ENCODE measurements around the gene RPS6KA2. TPM values are rescaled to one million over a fixed set of nuclear protein-coding genes. Genes with fewer than 3 reads are reported as not detected.
"Not testable (repeated sequence)": the region's sequence is repeated elsewhere in the genome, so short reads cannot be mapped to it uniquely, and the experiment has no call there.

The RPS6KA2 gene
- total RNA-seq, 1 experiment from 2014 or later = 4.2 TPM

DNA sequence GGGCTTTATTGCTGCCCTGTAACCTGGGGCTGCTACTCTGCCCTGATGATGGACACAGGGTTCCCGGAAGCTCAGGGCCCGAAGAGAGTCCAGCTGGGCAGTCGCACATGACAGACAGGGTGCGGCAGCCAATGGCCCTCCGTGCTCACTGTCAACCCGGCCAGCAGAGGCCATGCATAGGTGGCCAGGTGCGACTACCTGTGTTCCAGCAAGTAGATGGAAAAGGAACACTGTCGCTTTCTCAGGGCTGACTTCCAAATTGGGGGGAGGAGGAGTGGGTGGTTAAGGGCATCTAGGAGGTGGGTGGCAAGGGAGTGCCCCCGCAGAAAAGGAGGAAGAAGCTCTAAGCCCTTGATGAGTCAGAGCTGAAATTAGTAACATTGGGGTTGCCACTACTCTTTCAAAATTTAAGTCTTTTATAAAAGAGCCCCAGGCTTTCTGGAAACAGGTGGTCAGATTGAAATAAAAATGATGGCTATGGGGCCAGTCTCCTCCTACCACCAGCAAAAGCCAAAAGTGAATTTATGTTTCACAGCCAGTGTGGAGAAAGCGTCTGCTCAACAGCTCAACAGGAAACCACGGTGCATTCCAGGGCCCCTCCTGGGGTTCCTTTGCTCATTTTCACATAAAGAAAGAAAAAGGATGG is 38.2 kb downstream of the RPS6KA2 start:
- Histone ChIP-seq H3K27me3 (no peaks in the 10 kb centered on the region), H3K27ac (peak overlapping the region; percentile 57), H3K4me3 (peak overlapping the region; percentile 2; the same call in 1 of the 2 replicates), H3K4me1 (peaks cover 15% of the 10 kb centered on the region), H3K36me3 (no peaks in the 10 kb centered on the region), H3K9me3 (replicated peaks) (no peaks in the 10 kb centered on the region)
- DNase-seq = peak; percentile 45 to 68

DNA sequence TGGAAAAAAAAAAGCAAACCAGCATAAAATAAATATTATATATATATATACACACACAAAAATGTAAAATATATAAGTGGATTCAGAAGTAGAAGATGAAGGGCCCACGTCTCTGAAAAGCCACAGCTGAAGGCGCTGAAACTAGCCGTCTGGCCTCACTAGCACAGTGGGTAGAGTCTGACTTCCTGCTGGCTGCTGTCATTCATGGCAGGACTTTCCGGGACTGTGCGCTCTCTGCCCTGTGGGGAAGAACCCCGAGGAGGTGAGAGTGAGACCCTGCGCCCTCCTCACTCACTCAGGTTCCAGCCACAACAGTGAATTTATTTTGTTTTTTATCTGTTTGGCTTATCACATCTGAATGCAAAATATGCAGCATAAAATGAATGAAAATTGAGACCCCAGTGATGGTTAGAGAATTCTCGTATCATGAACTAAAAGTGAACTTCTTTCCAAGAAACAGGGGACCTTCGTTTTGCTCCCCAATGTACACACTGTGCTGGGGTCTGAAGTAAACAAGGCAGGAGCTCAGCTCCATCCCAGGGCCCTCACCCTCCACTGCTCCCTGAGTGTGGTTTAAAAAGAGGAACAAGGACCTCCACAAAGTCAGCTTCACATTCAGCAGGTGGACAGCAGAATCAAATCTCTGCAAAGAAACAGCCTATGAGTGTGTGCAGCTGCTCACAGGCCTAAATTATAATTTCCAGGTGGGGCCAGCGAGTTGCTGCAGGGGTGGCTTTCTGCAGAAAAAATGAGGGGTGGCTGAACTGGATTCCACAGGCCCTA is 39.2 kb downstream of the RPS6KA2 start:
- H3K27ac ChIP-seq = no peak overlapping the region
- peaks cover 15% of the 10 kb centered on the region for H3K4me1 ChIP-seq

DNA sequence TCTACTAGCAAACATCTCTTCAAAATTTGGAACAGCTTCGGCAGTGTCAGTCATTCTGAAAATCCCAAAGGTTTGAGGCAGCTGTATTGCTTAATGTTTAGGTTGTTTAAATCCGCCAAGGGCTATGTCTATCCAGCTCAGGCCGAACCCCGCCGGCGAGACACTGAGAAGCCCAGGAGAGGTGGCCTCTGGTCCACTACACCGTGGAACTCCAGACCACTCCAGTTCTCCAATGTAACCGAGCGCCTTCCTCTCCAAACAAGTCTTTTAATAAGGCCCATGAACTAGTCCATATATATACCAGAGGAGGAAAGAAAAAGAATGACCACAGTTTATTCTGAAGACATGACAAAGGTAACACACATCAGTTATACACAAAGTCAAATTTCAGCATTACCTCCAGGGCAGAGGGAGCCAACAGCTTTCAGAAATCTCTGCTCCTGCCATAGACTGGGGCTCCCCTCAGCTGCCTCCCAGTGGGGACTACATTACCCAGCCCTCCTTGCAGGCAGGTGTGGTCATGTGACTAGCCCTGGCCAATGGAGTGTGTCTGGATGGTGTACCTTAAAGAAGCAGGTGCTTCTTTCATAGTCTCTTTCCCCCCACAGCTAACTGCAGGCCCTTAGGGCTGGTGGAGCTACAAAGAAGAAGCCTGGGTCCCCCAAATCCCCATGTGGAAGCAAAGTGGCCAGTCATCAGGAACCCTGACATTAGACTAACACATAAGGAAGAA is 40.5 kb downstream of the RPS6KA2 start, which contains the start of gene RAMACL:
TSS of gene RAMACL (minus strand) at position 255 of the 733 bp plus-strand sequence. CDS start at position 54, 201 bp downstream.
- Histone ChIP-seq H3K27ac (no peak within 1 kb of the TSS), H3K4me3 (no peak within 1 kb of the TSS), H3K27me3 (no peaks in the 10 kb centered on the region), H3K36me3 (no peaks in the 10 kb centered on the region), H3K4me1 (peaks cover 15% of the 10 kb centered on the region), H3K9me3 (replicated peaks) (no peaks in the 10 kb centered on the region)
- DNase-seq = peak in 1 of 2 experiments; percentile 38

More for the DNA sequence above, 39.2 kb downstream of the RPS6KA2 start:
- Histone ChIP-seq H3K27me3 (no peaks in the 10 kb centered on the region), H3K36me3 (no peaks in the 10 kb centered on the region), H3K9me3 (replicated peaks) (no peaks in the 10 kb centered on the region), H3K4me3 (no peak overlapping the region)
- DNase-seq = no peak

DNA sequence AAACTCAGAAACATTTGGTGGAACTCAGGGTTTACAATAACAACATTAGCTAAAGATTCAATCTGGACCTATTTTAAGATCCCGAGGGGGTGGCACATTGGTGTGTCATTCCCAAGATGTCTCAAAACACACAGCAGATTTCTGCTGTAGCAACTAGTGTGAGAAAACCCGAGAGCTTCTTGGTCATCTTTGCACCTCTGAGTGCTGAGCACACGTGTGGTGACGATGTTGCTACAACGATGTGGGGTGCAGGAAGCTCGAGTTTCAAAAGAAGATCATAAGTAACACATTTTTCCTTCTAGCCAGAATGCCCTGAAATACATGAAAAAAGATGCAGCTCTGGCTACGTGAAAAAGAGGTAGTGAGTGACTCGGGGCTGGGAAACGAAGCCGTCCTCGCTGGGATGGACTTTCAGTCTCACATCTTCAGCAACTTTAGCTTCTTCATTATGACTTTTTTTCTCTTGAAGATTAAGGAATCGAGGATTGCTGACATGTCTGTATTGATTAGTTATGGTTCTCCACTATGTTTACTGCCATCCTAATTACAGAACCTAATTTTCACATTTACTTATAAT is 42.1 kb downstream of the RPS6KA2 start:
- no peak overlapping the region for H3K27ac ChIP-seq

GRCh38 chr6:166584155-166584554 is 42.9 kb downstream of the RPS6KA2 start:
- Histone ChIP-seq H3K4me3 (no peak overlapping the region), H3K4me1 (peaks cover 6% of the 10 kb centered on the region), H3K9me3 (replicated peaks) (no peaks in the 10 kb centered on the region), H3K27me3 (no peaks in the 10 kb centered on the region), H3K27ac (no peak overlapping the region), H3K36me3 (no peaks in the 10 kb centered on the region)
- no peak for DNase-seq

More for the DNA sequence above, 42.1 kb downstream of the RPS6KA2 start:
- H3K4me3 ChIP-seq = no peak overlapping the region
- no peaks in the 10 kb centered on the region for H3K36me3 ChIP-seq
- peaks cover 13% of the 10 kb centered on the region for H3K4me1 ChIP-seq
- no peak for DNase-seq
- no peaks in the 10 kb centered on the region for H3K27me3 ChIP-seq
- H3K9me3 ChIP-seq (replicated peaks) = no peaks in the 10 kb centered on the region

DNA sequence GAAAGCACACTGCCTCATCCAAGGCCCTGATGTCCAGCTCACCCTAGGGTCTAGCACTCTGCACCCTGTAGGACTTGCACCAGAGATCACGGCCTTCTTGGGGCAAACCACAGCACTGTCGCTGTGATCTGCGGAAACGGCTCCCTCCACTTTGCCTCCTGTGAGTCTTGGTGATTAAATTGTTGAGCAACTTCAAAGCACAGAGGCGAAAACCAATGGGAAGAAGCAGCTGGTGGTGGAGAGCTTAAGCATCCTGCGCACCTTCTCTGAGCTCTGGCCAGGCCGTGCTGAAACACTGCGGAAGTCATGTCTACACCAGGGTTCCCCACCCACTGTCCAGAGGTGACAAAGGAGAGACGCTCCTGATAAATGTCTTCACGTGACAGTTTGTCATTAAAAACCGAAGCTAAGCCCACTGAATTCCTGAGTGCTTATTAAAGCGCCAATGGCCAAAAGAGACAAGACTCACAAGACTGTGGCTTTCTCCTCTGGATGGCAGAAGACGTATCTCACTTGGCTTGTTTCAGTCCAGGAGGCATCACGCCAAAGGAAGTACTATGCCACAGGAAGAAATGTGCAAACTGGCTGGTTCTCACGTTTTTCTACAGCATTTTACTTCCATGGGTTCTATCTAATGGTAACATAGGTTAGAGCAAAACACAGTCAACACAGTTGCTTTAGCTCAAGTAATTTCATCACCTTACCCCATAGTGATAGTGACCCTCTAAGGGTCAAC is 43.7 kb downstream of the RPS6KA2 start:
- Histone ChIP-seq H3K4me3 (no peak overlapping the region), H3K27ac (no peak overlapping the region), H3K4me1 (peaks cover under 1% of the 10 kb centered on the region), H3K27me3 (no peaks in the 10 kb centered on the region), H3K9me3 (replicated peaks) (no peaks in the 10 kb centered on the region), H3K36me3 (no peaks in the 10 kb centered on the region)
- DNase-seq = no peak

- Histone ChIP-seq H3K4me3 (no peak overlapping the region), H3K4me1 (no peaks in the 10 kb centered on the region), H3K36me3 (no peaks in the 10 kb centered on the region), H3K27me3 (no peaks in the 10 kb centered on the region), H3K9me3 (replicated peaks) (no peaks in the 10 kb centered on the region), H3K27ac (no peak overlapping the region)
- no peak for DNase-seq
Observed at GRCh38 chr6:166582258-166582657, 44.8 kb downstream of the RPS6KA2 start.

- not testable (repeated sequence) for H3K4me1 ChIP-seq; H3K27ac ChIP-seq; H3K4me3 ChIP-seq; H3K27me3 ChIP-seq; H3K9me3 ChIP-seq (replicated peaks); DNase-seq; H3K36me3 ChIP-seq
Observed at GRCh38 chr6:166581801-166582200, 45.2 kb downstream of the RPS6KA2 start.

- no peaks in the 10 kb centered on the region for H3K36me3 ChIP-seq
- H3K27me3 ChIP-seq = no peaks in the 10 kb centered on the region
- H3K4me1 ChIP-seq = no peaks in the 10 kb centered on the region
- no peak overlapping the region for H3K4me3 ChIP-seq
- DNase-seq = no peak
- no peaks in the 10 kb centered on the region; the same call in 1 of the 2 replicates for H3K9me3 ChIP-seq (replicated peaks)
- H3K27ac ChIP-seq = no peak overlapping the region
Observed at GRCh38 chr6:166581091-166581511, 46.0 kb downstream of the RPS6KA2 start.

DNA sequence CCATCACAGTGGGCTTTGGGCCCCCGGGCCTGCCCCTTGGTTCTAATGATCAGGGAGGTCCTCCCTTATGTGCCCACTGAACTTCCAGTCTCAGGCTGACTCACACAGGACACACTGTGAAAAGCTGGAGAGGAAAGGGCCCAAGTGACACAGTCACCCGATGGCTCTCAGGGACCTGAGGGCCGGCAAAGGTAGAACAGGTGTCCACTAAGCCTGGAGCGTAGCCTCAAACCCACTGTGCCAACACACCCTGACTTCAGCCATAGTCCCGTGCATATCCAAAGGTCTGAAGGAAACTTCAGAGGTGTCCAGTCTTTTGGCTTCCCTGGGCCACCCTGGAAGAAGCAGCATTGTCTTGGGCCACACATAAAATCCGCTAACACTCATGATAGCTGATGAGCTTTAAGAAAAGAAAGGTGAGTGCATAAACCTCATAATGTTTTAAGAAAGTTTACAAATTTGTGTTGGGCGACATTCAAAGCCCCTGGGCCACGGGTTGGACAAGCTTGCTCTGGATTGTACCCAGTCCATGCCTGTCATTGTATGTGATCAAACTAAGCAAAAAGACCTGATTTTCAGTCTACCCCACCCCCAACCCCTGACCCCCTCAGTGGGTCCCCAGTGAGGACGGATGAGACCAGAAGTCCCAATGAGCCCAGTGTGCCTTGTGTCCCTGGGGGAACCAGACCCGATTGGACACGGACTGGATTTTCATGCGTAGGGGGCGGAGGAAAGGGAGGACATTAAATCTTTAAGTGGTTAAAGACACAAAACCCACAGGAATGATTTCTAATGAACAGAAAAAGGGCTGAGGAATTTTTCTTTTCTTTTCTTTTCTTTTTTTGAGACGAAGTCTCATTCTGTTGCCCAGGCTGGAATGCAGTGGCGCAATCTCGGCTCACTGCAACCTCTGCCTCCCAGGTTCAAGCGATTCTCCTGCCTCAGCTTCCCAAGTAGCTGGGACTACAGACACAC is 46.7 kb downstream of the RPS6KA2 start:
- Histone ChIP-seq H3K27me3 (no peaks in the 10 kb centered on the region), H3K4me1 (no peaks in the 10 kb centered on the region), H3K36me3 (no peaks in the 10 kb centered on the region), H3K4me3 (no peak overlapping the region), H3K27ac (no peak overlapping the region), H3K9me3 (replicated peaks) (peaks cover 2% of the 10 kb centered on the region; the same call in 1 of the 2 replicates)
- DNase-seq = no peak

DNA sequence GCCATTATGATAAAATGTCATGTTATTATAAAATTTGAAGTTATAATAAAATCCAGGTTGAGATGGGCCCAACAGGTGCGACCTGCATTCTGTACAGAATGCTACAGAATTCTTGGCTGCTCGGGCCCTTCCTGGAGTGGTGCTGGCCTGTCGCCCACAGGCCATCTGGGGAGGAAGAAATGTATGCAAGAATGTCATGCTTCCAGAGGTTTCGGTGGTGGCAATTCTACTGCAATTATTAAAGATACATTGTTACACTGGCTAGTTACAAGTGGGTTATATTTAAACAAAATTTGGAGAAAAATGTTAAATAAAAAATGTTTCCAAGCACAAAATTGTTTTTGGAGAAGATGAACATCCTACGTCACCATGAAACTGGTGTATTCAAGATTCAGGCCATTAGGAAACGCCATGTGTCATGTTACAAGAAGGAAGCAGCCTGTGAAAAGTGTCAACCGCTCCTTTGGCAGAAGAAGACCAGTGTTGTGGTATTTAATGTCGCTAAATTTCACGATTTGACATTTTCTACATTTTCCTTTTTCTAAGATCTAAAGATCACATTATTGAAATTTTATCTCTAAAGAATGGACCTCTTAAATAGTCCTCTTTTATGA is 47.7 kb downstream of the RPS6KA2 start:
- Histone ChIP-seq H3K4me3 (no peak overlapping the region), H3K27me3 (no peaks in the 10 kb centered on the region), H3K9me3 (replicated peaks) (peaks cover 2% of the 10 kb centered on the region; the same call in 1 of the 2 replicates), H3K36me3 (no peaks in the 10 kb centered on the region), H3K4me1 (no peaks in the 10 kb centered on the region), H3K27ac (no peak overlapping the region)
- DNase-seq = no peak

- DNase-seq = no peak
- H3K9me3 ChIP-seq (replicated peaks) = peaks cover 2% of the 10 kb centered on the region; the same call in 1 of the 2 replicates
- no peaks in the 10 kb centered on the region for H3K36me3 ChIP-seq
- no peak overlapping the region for H3K27ac ChIP-seq
- H3K27me3 ChIP-seq = no peaks in the 10 kb centered on the region
- H3K4me3 ChIP-seq = no peak overlapping the region
- H3K4me1 ChIP-seq = no peaks in the 10 kb centered on the region
Observed at GRCh38 chr6:166578536-166579236, 48.4 kb downstream of the RPS6KA2 start.
